Measurements from ENCODE around the gene ANO6.
"Not testable (repeated sequence)": the region's sequence is repeated elsewhere in the genome, so short reads cannot be mapped to it uniquely, and the experiment has no call there.

ANO6 gene

DNA sequence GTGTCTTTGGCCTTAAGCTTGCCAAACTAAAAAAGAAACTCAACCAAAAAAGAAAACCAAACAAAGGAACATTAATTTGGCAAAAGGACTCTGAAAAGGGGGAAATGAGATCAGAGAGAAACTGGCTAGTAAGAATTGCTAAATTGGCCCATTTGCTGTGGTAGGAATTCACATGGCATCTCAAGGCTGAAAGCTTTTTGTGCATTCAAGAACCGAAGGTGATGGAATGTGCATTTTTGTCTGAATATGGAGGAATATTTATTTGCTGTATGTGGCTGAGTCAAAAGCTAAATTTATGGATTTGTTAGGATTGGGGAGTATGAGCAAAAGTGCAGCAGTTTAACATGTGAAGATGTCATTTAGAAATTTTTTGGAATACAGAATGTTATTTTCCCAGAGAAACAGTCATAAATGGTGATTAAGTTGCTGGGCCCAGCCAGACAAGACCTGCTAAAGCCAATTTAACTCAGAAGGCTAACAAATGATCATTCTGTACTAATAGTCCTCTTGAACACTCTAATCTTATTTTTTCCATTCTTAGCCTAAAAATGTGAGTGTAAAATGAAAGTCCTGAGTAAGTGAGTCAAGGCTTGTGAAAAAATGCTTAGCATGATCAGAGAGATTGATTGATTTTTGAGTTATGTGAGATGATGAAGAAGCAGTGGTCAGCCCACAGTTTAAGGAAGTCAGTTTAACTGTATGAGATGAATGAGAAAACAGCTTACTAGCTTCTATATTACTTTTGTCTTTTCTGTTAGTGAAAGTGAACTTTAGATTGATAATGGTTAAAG lies 94.1 kb downstream of the ANO6 start:
- peaks cover 0 to 5% of the 10 kb centered on the region in 2 donors for H3K36me3 ChIP-seq (ENCODE audit: control insufficient read depth in 1 of 2, insufficient read depth in 2 of 2, low read length in 2 of 2)
- H3K4me3 ChIP-seq (ENCODE audit: low read depth in 1 of 2, low read length in 2 of 2), result no peak overlapping the region
- no peak overlapping the region for H3K9ac ChIP-seq (ENCODE audit: low read depth in 1 of 2, low read length in 2 of 2)
- H3K9me3 ChIP-seq (ENCODE audit: control insufficient read depth in 1 of 2, low read length in 2 of 2), result no peaks in the 10 kb centered on the region
- peaks cover 0 to under 1% of the 10 kb centered on the region in 2 donors for H3K4me1 ChIP-seq (ENCODE audit: control insufficient read depth in 1 of 2, insufficient read depth in 2 of 2, low read length in 2 of 2)
- no peaks in the 10 kb centered on the region for H3K27me3 ChIP-seq (ENCODE audit: control insufficient read depth in 1 of 2, insufficient read depth in 2 of 2, low read length in 2 of 2)
- no peak overlapping the region for H3K27ac ChIP-seq (ENCODE audit: low read depth, low read length)

DNA sequence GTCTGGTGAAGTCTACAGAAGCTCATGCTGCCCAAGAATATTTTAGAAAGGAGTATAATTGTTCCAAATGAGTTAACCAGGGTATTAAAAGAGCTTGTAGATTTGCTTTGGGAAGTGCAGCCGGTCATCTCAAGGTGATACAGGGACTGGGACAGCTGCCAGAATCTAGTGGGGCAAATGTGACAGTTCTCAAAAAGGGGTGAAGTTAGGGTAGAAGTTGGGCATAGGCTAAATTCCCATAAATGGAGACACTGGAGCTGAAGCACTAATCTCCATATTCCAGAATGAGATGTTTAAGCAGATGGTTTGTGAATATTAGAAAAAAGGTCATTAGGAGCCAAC lies 94.7 kb downstream of the ANO6 start:
- Histone ChIP-seq H3K27me3 (ENCODE audit: control insufficient read depth in 1 of 2, insufficient read depth in 2 of 2, low read length in 2 of 2) (no peaks in the 10 kb centered on the region), H3K4me3 (ENCODE audit: low read depth in 1 of 2, low read length in 2 of 2) (no peak overlapping the region), H3K9ac (ENCODE audit: low read depth in 1 of 2, low read length in 2 of 2) (no peak overlapping the region), H3K36me3 (ENCODE audit: control insufficient read depth in 1 of 2, insufficient read depth in 2 of 2, low read length in 2 of 2) (peaks cover 3 to 10% of the 10 kb centered on the region in 2 donors), H3K27ac (ENCODE audit: low read depth, low read length) (no peak overlapping the region), H3K4me1 (ENCODE audit: control insufficient read depth in 1 of 2, insufficient read depth in 2 of 2, low read length in 2 of 2) (no peaks in the 10 kb centered on the region), H3K9me3 (ENCODE audit: control insufficient read depth in 1 of 2, low read length in 2 of 2) (no peaks in the 10 kb centered on the region)

DNA sequence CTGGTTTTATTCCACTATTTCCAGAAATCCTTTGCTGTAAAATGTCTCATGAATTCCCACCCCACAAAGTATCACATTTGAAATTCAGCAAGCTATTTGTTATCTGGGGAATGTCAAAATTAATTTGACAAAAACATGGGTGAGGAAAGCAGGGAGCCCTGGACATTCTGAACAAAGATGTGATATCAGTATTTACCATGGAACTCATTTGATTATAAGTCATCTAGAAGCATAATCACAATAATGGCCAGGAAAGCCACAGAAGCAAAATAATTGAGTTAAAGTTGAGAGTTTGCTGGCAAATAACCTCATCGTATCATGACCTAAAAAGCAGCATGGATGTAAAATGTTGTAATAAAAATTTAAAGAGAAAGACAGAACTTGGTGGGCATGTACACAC lies 96.1 kb downstream of the ANO6 start:
- Histone ChIP-seq H3K27ac (ENCODE audit: low read depth, low read length) (no peak overlapping the region), H3K27me3 (ENCODE audit: control insufficient read depth in 1 of 2, insufficient read depth in 2 of 2, low read length in 2 of 2) (no peaks in the 10 kb centered on the region), H3K4me1 (ENCODE audit: control insufficient read depth in 1 of 2, insufficient read depth in 2 of 2, low read length in 2 of 2) (no peaks in the 10 kb centered on the region)

DNA sequence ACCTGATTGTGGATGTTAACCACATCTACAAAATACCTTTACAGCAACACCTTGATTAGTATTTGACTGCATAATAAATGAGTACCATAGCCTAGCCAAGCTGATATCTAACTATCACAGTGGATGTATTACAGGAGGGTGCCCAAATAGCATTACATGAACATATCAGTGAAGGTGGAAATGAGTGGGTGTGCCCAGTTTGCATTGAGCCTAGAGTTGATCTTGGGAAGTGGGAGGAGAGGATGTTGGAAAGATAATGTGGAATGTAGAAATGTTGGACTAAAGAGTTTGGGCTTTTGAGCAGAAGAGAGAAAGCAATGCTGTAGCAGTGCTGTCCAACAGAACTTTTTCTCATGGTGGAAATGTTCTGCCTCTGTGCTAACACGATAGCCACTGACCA lies 98.9 kb downstream of the ANO6 start:
- Histone ChIP-seq H3K27ac (ENCODE audit: low read depth, low read length) (no peak overlapping the region), H3K4me3 (ENCODE audit: low read depth in 1 of 2, low read length in 2 of 2) (no peak overlapping the region), H3K9me3 (ENCODE audit: control insufficient read depth in 1 of 2, low read length in 2 of 2) (no peaks in the 10 kb centered on the region), H3K27me3 (ENCODE audit: control insufficient read depth in 1 of 2, insufficient read depth in 2 of 2, low read length in 2 of 2) (no peaks in the 10 kb centered on the region), H3K9ac (ENCODE audit: low read depth in 1 of 2, low read length in 2 of 2) (no peak overlapping the region), H3K4me1 (ENCODE audit: control insufficient read depth in 1 of 2, insufficient read depth in 2 of 2, low read length in 2 of 2) (no peaks in the 10 kb centered on the region), H3K36me3 (ENCODE audit: control insufficient read depth in 1 of 2, insufficient read depth in 2 of 2, low read length in 2 of 2) (peaks cover 3 to 10% of the 10 kb centered on the region in 2 donors)

More for the DNA sequence above, 96.1 kb downstream of the ANO6 start:
- Histone ChIP-seq H3K4me3 (ENCODE audit: low read depth in 1 of 2, low read length in 2 of 2) (no peak overlapping the region), H3K36me3 (ENCODE audit: control insufficient read depth in 1 of 2, insufficient read depth in 2 of 2, low read length in 2 of 2) (peaks cover 3 to 10% of the 10 kb centered on the region in 2 donors), H3K9ac (ENCODE audit: low read depth in 1 of 2, low read length in 2 of 2) (no peak overlapping the region), H3K9me3 (ENCODE audit: control insufficient read depth in 1 of 2, low read length in 2 of 2) (no peaks in the 10 kb centered on the region)

DNA sequence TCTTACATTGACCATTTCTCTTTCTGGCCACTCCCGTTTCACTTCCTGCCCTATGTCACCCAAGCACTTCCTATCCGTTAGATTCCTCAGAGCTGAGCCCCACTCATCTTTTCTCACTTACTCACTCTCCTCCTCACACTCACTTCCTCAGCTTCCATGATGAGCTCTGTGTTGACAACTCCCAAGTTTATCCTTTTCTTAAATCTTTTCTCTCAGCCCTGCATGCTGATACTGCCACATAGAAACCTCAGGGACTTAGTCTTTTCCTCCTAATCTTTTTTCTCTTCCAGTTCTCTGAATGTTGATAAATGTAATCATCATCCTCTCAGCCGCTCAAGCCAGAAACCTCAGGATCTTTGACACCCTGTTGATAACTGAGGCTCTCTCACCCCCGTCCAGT lies 99.6 kb downstream of the ANO6 start:
- H3K27me3 ChIP-seq (ENCODE audit: control insufficient read depth in 1 of 2, insufficient read depth in 2 of 2, low read length in 2 of 2), result no peaks in the 10 kb centered on the region

DNA sequence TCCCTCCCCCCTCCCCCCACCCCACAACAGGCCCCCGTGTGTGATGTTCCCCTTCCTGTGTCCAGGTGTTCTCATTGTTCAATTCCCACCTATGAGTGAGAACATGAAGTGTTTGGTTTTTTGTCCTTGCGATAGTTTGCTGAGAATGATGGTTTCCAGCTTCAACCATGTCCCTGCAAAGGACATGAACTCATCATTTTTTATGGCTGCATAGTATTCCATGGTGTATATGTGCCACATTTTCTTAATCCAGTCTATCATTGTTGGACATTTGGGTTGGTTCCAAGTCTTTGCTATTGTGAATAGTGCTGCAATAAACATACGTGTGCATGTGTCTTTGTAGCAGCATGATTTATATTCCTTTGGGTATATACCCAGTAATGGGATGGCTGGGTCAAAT lies 101.4 kb downstream of the ANO6 start:
- H3K27ac ChIP-seq (ENCODE audit: low read depth, low read length); H3K27me3 ChIP-seq (ENCODE audit: control insufficient read depth in 1 of 2, insufficient read depth in 2 of 2, low read length in 2 of 2); H3K4me1 ChIP-seq (ENCODE audit: control insufficient read depth in 1 of 2, insufficient read depth in 2 of 2, low read length in 2 of 2); H3K9ac ChIP-seq (ENCODE audit: low read depth in 1 of 2, low read length in 2 of 2); H3K4me3 ChIP-seq (ENCODE audit: low read depth in 1 of 2, low read length in 2 of 2); H3K9me3 ChIP-seq (ENCODE audit: control insufficient read depth in 1 of 2, low read length in 2 of 2): not testable (repeated sequence)
- peaks cover 3 to 13% of the 10 kb centered on the region in 2 donors for H3K36me3 ChIP-seq (ENCODE audit: control insufficient read depth in 1 of 2, insufficient read depth in 2 of 2, low read length in 2 of 2)

More for the DNA sequence above, 99.6 kb downstream of the ANO6 start:
- no peaks in the 10 kb centered on the region for H3K9me3 ChIP-seq (ENCODE audit: control insufficient read depth in 1 of 2, low read length in 2 of 2)
- H3K27ac ChIP-seq (ENCODE audit: low read depth, low read length), result no peak overlapping the region
- no peaks in the 10 kb centered on the region for H3K4me1 ChIP-seq (ENCODE audit: control insufficient read depth in 1 of 2, insufficient read depth in 2 of 2, low read length in 2 of 2)
- H3K36me3 ChIP-seq (ENCODE audit: control insufficient read depth in 1 of 2, insufficient read depth in 2 of 2, low read length in 2 of 2), result peaks cover 3 to 10% of the 10 kb centered on the region in 2 donors
- no peak overlapping the region for H3K4me3 ChIP-seq (ENCODE audit: low read depth in 1 of 2, low read length in 2 of 2)
- H3K9ac ChIP-seq (ENCODE audit: low read depth in 1 of 2, low read length in 2 of 2), result no peak overlapping the region

DNA sequence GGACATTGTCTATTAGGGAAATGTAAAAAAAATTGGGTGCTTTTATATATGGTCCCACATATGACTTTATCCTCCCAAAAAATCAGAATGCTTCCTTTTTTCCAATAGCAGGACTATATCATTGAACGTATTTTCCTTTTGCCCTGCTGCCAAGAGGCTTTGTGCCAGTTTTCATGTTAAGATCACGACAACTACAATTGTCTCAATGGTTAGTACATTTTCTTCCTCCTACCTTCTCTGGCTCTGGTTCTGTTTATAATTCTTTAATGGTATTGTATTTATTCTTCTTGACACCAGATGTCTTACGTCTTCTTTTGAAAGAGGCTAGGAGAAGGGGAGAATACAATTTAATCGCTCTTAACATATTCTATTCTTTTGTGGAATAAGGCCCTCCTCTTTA lies 106.9 kb downstream of the ANO6 start:
- H3K4me3 ChIP-seq (ENCODE audit: low read depth in 1 of 2, low read length in 2 of 2), result no peak overlapping the region
- H3K27ac ChIP-seq (ENCODE audit: low read depth, low read length), result no peak overlapping the region
- H3K9me3 ChIP-seq (ENCODE audit: control insufficient read depth in 1 of 2, low read length in 2 of 2), result no peaks in the 10 kb centered on the region
- peaks cover 0 to 3% of the 10 kb centered on the region in 2 donors for H3K36me3 ChIP-seq (ENCODE audit: control insufficient read depth in 1 of 2, insufficient read depth in 2 of 2, low read length in 2 of 2)
- H3K27me3 ChIP-seq (ENCODE audit: control insufficient read depth in 1 of 2, insufficient read depth in 2 of 2, low read length in 2 of 2), result no peaks in the 10 kb centered on the region
- H3K4me1 ChIP-seq (ENCODE audit: control insufficient read depth in 1 of 2, insufficient read depth in 2 of 2, low read length in 2 of 2), result no peaks in the 10 kb centered on the region
- H3K9ac ChIP-seq (ENCODE audit: low read depth in 1 of 2, low read length in 2 of 2), result no peak overlapping the region

DNA sequence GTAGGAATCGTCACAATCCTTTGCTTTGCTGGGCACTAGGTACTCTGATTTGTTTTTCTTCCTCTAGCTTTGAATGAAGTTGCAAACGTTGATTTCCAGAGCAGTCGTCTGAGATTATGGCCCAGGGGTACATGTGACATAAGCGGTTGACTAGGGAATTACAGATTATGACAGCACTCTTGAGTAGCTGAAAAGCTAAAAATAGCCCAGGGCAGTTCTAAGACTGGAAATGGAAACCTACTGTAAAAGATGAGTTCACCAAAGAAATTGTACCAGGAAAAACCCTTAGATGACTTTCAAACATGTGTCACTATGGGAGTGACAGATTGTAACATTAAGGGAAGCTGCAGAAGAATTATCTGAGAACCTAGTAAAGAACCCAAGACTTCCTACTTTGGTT lies 108.5 kb downstream of the ANO6 start:
- H3K4me3 ChIP-seq (ENCODE audit: low read depth in 1 of 2, low read length in 2 of 2), result no peak overlapping the region
- H3K27ac ChIP-seq (ENCODE audit: low read depth, low read length), result no peak overlapping the region

DNA sequence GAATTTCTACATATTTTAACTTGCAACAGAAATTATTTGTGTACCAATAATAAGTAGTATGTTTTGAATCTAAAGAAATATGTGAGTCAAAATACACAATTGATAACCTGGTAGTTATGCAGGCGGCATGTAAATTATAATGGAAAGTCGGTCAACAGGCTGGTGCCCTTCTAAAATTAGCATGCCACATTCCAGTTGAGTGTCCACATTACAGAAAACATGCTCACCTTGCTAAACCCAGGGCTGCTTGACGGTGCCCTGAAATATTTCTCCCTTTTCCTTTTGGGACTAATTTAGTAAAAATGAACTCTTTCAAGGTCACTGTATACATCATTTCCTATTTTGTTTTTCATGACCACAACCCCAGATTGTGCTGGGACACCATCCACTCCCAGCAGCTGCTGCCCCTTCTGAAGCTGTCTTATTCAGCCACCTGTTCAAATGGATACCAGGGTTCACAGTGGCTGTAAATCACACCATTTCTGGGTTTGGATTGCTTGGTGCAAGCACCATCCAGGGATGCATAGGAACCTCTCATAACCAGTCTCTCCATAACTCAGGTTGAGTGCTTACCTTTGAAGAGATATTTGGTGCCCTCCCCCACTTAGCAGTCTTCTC lies 110.6 kb downstream of the ANO6 start:
- H3K27ac ChIP-seq (ENCODE audit: low read depth, low read length), result no peak overlapping the region
- no peak overlapping the region for H3K4me3 ChIP-seq (ENCODE audit: low read depth in 1 of 2, low read length in 2 of 2)
- no peaks in the 10 kb centered on the region for H3K4me1 ChIP-seq (ENCODE audit: control insufficient read depth in 1 of 2, insufficient read depth in 2 of 2, low read length in 2 of 2)
- H3K36me3 ChIP-seq (ENCODE audit: control insufficient read depth in 1 of 2, insufficient read depth in 2 of 2, low read length in 2 of 2), result peaks cover 0 to 5% of the 10 kb centered on the region in 2 donors
- no peaks in the 10 kb centered on the region for H3K9me3 ChIP-seq (ENCODE audit: control insufficient read depth in 1 of 2, low read length in 2 of 2)
- H3K9ac ChIP-seq (ENCODE audit: low read depth in 1 of 2, low read length in 2 of 2), result no peak overlapping the region
- no peaks in the 10 kb centered on the region for H3K27me3 ChIP-seq (ENCODE audit: control insufficient read depth in 1 of 2, insufficient read depth in 2 of 2, low read length in 2 of 2)

More for the DNA sequence above, 108.5 kb downstream of the ANO6 start:
- Histone ChIP-seq H3K4me1 (ENCODE audit: control insufficient read depth in 1 of 2, insufficient read depth in 2 of 2, low read length in 2 of 2) (no peaks in the 10 kb centered on the region), H3K36me3 (ENCODE audit: control insufficient read depth in 1 of 2, insufficient read depth in 2 of 2, low read length in 2 of 2) (peaks cover 0 to 3% of the 10 kb centered on the region in 2 donors), H3K9ac (ENCODE audit: low read depth in 1 of 2, low read length in 2 of 2) (no peak overlapping the region), H3K27me3 (ENCODE audit: control insufficient read depth in 1 of 2, insufficient read depth in 2 of 2, low read length in 2 of 2) (no peaks in the 10 kb centered on the region), H3K9me3 (ENCODE audit: control insufficient read depth in 1 of 2, low read length in 2 of 2) (no peaks in the 10 kb centered on the region)

DNA sequence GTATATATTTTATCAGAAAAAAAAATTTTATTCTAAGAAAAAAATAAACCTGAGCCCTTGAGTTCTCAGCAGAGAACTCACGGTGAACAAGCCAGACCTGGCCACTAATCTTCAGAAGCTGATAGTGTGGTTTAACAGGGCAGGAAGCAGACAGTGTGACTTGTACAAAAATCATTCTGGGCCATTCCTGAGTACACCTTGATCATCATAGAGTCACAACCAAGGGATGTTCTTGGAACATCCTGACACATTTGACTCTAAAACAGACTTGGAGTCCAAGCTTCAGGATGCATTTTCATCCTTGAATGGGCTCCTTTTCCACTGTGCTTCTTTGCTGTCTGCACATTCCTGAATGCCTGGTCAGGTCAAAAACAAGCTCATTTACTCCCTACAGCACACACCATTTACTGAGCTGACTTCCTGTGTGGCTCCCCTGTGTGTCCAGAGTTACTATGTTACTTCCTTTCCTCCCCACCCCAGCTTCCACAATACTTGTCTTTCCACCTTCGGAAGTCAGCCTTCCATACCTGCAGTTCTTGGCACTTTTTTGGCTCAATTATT lies 112.0 kb downstream of the ANO6 start:
- no peaks in the 10 kb centered on the region for H3K9me3 ChIP-seq (ENCODE audit: control insufficient read depth in 1 of 2, low read length in 2 of 2)
- no peak overlapping the region for H3K27ac ChIP-seq (ENCODE audit: low read depth, low read length)
- H3K27me3 ChIP-seq (ENCODE audit: control insufficient read depth in 1 of 2, insufficient read depth in 2 of 2, low read length in 2 of 2), result no peaks in the 10 kb centered on the region
- no peak overlapping the region for H3K4me3 ChIP-seq (ENCODE audit: low read depth in 1 of 2, low read length in 2 of 2)
- H3K36me3 ChIP-seq (ENCODE audit: control insufficient read depth in 1 of 2, insufficient read depth in 2 of 2, low read length in 2 of 2), result peaks cover 0 to 13% of the 10 kb centered on the region in 2 donors
- H3K4me1 ChIP-seq (ENCODE audit: control insufficient read depth in 1 of 2, insufficient read depth in 2 of 2, low read length in 2 of 2), result no peaks in the 10 kb centered on the region
- H3K9ac ChIP-seq (ENCODE audit: low read depth in 1 of 2, low read length in 2 of 2), result no peak overlapping the region
